Tibial nerve (tissue), 4 donors: Measurements from ENCODE around the gene NUDT16.

Experiments used
- EP300 ChIP-seq, 2 donors: sonication (generic); formaldehyde crosslinking; IDR thresholded peaks; one replicate each; pipeline ENCODE4 v1.6.1; 2017; ENCODE audit warnings: antibody characterized with exemption in 2 of 2, mild to moderate bottlenecking in 1 of 2
- POLR2A ChIP-seq, 2 donors: fragments of 450-650 bp; IDR thresholded peaks; one replicate each; pipeline ENCODE4 v1.6.1; 2017; ENCODE audit warnings: antibody characterized with exemption in 2 of 2, mild to moderate bottlenecking in 2 of 2, moderate library complexity in 2 of 2
- TF ChIP-seq, protein P1 (sequence below), 5 experiments: fragments of 200-600 bp in 3 of 5; fragments of 450-650 bp in 2 of 5; sonication (generic) in 3 of 5; IDR thresholded peaks; one replicate each; pipeline ENCODE4 v1.5.1; 2016 to 2019; ENCODE audit warnings: antibody characterized with exemption in 5 of 5, mild to moderate bottlenecking in 3 of 5, moderate library complexity in 2 of 5

DNA sequence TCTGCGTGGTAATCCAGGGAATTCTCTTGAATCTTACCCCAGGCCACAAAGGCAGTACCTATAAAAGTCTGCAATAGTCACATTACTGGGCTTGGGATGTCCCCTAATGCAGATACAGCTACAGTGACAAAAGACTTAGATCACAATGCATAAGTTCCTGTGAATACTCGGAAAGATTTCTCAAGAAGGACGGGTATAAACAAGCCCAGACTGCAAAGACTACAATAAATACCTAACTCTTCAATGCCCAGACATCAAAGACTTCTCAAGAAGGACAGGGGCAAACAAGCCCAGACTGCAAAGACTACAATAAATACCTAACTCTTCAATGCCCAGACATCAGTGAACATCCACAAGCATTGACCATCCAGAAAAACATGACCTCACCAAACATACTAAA lies 50.9 kb downstream of the NUDT16 start:
- TF ChIP-seq, protein P1, sequence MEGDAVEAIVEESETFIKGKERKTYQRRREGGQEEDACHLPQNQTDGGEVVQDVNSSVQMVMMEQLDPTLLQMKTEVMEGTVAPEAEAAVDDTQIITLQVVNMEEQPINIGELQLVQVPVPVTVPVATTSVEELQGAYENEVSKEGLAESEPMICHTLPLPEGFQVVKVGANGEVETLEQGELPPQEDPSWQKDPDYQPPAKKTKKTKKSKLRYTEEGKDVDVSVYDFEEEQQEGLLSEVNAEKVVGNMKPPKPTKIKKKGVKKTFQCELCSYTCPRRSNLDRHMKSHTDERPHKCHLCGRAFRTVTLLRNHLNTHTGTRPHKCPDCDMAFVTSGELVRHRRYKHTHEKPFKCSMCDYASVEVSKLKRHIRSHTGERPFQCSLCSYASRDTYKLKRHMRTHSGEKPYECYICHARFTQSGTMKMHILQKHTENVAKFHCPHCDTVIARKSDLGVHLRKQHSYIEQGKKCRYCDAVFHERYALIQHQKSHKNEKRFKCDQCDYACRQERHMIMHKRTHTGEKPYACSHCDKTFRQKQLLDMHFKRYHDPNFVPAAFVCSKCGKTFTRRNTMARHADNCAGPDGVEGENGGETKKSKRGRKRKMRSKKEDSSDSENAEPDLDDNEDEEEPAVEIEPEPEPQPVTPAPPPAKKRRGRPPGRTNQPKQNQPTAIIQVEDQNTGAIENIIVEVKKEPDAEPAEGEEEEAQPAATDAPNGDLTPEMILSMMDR (IDR thresholded peaks at IDR 0.05): no peak
- TF ChIP-seq POLR2A (IDR thresholded peaks at IDR 0.05) (no peak), EP300 (IDR thresholded peaks at IDR 0.05) (no peak)
